ENCODE data around the gene POLD4.

Gene POLD4

GRCh38 chr11:67302571-67303131, 50.7 kb downstream of the POLD4 start:
- DNase-seq (ENCODE audit: extremely low spot score), result no peak
- CTCF ChIA-PET, result interaction anchor here (1.0 to 1.1 kb wide), 3 partner anchors 15 to 41 kb away, joined by 3 to 5 read pairs (median 4); no protein-coding TSS in a partner anchor
- no peak for TF ChIP-seq LEF1 (IDR thresholded peaks at IDR 0.05; ENCODE audit: borderline replicate concordance)
- TF ChIP-seq TARDBP (IDR thresholded peaks at IDR 0.05), result no peak
- TF ChIP-seq SUZ12 (IDR thresholded peaks at IDR 0.05), result no peak
- TF ChIP-seq ZNF384 (IDR thresholded peaks at IDR 0.05), result no peak
- TF ChIP-seq SP1 (IDR thresholded peaks at IDR 0.05), result no peak
- TF ChIP-seq BHLHE40 (IDR thresholded peaks at IDR 0.05; ENCODE audit: borderline replicate concordance), result no peak
- POLR2A ChIA-PET, result interaction anchor here (1.7 to 4.8 kb wide), 3 partner anchors 11 to 15 kb away, joined by 3 to 27 read pairs (median 25); partner anchors contain the start of gene ANKRD13D

- peak; percentile 43 for DNase-seq (ENCODE audit: extremely low spot score)
- peak; percentile 95 for TF ChIP-seq PKNOX1 (IDR thresholded peaks at IDR 0.05)
- no peak for TF ChIP-seq TARDBP (IDR thresholded peaks at IDR 0.05)
- ChIA-PET POLR2A (interaction anchor here (4.3 to 4.8 kb wide), 2 partner anchors 12 to 15 kb away, joined by 25 to 27 read pairs; partner anchors contain the start of gene ANKRD13D), CTCF (no interaction called here)
Measured at GRCh38 chr11:67301951-67302516, 51.3 kb downstream of the POLD4 start.

- CTCF ChIA-PET, result interaction anchor here (1.2 kb wide), 1 partner anchor 39 kb away, joined by 3 read pairs; no protein-coding TSS in a partner anchor
- no peak for DNase-seq (ENCODE audit: extremely low spot score)
- POLR2A ChIA-PET, result interaction anchor here (4.3 to 4.8 kb wide), 2 partner anchors 12 to 16 kb away, joined by 25 to 27 read pairs; partner anchors contain the start of gene ANKRD13D
- no peak for TF ChIP-seq FOXM1 (IDR thresholded peaks at IDR 0.05; ENCODE audit: borderline replicate concordance)
- no peak for TF ChIP-seq CTBP1 (IDR thresholded peaks at IDR 0.05; ENCODE audit: borderline replicate concordance)
- TF ChIP-seq ARNT (IDR thresholded peaks at IDR 0.05), result no peak
- TF ChIP-seq HDGF (IDR thresholded peaks at IDR 0.05; ENCODE audit: borderline replicate concordance), result no peak
- TF ChIP-seq L3MBTL2 (conservative IDR thresholded peaks at IDR 0.05), result no peak
- no peak for TF ChIP-seq NFRKB (IDR thresholded peaks at IDR 0.05)
- no peak for TF ChIP-seq FOXA1 (IDR thresholded peaks at IDR 0.05)
- no peak for TF ChIP-seq FOXK2 (IDR thresholded peaks at IDR 0.05)
- no peak for TF ChIP-seq TARDBP (IDR thresholded peaks at IDR 0.05)
Measured at GRCh38 chr11:67301313-67301921, 51.9 kb downstream of the POLD4 start.

All from HEK293T (cell line).